Upper lobe of right lung (tissue), 1 donor: Measurements from ENCODE around the gene POC1A. TPM values are rescaled to one million over a fixed set of nuclear protein-coding genes. Genes with fewer than 3 reads are reported as not detected.

Experiments used
- ATAC-seq: fragments of 200-7000 bp; cut with Tn5 transposase; one replicate; pipeline ENCODE4 v1.9.1; 2020; ENCODE audit warnings: mild to moderate bottlenecking, moderate library complexity
- DNase-seq: peaks from one replicate; pipeline ENCODE4 v3.0.0-alpha.2; 2020
- H3K27ac ChIP-seq: fragments of 200-600 bp; one replicate; pipeline ENCODE4 v1.8.0; 2022
- H3K27me3 ChIP-seq: fragments of 200-600 bp; one replicate; pipeline ENCODE4 v1.8.0; 2022; ENCODE audit warnings: mild to moderate bottlenecking
- H3K36me3 ChIP-seq: fragments of 200-600 bp; one replicate; pipeline ENCODE4 v1.8.0; 2022
- H3K4me1 ChIP-seq: fragments of 200-600 bp; one replicate; pipeline ENCODE4 v1.8.0; 2022
- H3K4me3 ChIP-seq: fragments of 200-600 bp; one replicate; pipeline ENCODE4 v1.8.0; 2022; ENCODE audit warnings: mild to moderate bottlenecking
- H3K9me3 ChIP-seq: fragments of 200-600 bp; one replicate; pipeline ENCODE4 v1.8.0; 2022
- CTCF ChIP-seq: fragments of 200-600 bp; IDR thresholded peaks from one replicate; pipeline ENCODE4 v1.8.0; 2022; ENCODE audit warnings: antibody characterized with exemption
- intact Hi-C: fragments of 100-400 bp; cut with DNase I; formaldehyde crosslinking; loops from one replicate; pipeline ENCODE4 v1.11.0; 2022
- total RNA-seq: library from RNA; stranded (reverse); fragmentation: NEBNext Ultra II Directional; extraction: Animal tissue kit (Norgen Biotek cat#: 25700); gene quantifications from one replicate; pipeline ENCODE4 v1.2.1, GENCODE V29; 2021
- donor health status: DM: no; HTN: yes; CAD: no; lungs with severe emphysema.

The POC1A gene
- total RNA-seq, 1 donor from 2014 or later = 2.5 TPM

GRCh38 chr3:52072471-52072870 lies 81.8 kb downstream of the POC1A start:
- intact Hi-C loops = no loop called here
- TF ChIP-seq CTCF = no peak
- H3K4me1 ChIP-seq = peaks cover 36% of the 10 kb centered on the region
- H3K27me3 ChIP-seq = no peaks in the 10 kb centered on the region
- no peaks in the 10 kb centered on the region for H3K36me3 ChIP-seq
- no peak for DNase-seq
- H3K4me3 ChIP-seq = no peak overlapping the region
- no peak overlapping the region for H3K27ac ChIP-seq
- no peak for ATAC-seq
- H3K9me3 ChIP-seq = no peaks in the 10 kb centered on the region

- no peaks in the 10 kb centered on the region for H3K36me3 ChIP-seq
- H3K27ac ChIP-seq = peak overlapping the region; percentile 75
- no peak for TF ChIP-seq CTCF
- peaks cover 31% of the 10 kb centered on the region for H3K4me1 ChIP-seq
- H3K9me3 ChIP-seq = no peaks in the 10 kb centered on the region
- peak; percentile 57 for ATAC-seq
- DNase-seq = peak; percentile 82
- intact Hi-C loops = no loop called here
- no peaks in the 10 kb centered on the region for H3K27me3 ChIP-seq
- no peak overlapping the region for H3K4me3 ChIP-seq
These were observed 82.2 kb downstream of the POC1A start for GRCh38 chr3:52072020-52072419.

GRCh38 chr3:52070724-52071621 lies 83.2 kb downstream of the POC1A start:
- Histone ChIP-seq H3K36me3 (no peaks in the 10 kb centered on the region), H3K27me3 (no peaks in the 10 kb centered on the region), H3K9me3 (no peaks in the 10 kb centered on the region), H3K27ac (peak overlapping the region; percentile 75), H3K4me3 (no peak overlapping the region), H3K4me1 (peaks cover 28% of the 10 kb centered on the region)
- no peak for TF ChIP-seq CTCF
- intact Hi-C loops = no loop called here
- DNase-seq (peak; percentile 79), ATAC-seq (peak; percentile 73)

- no peak for ATAC-seq
- intact Hi-C loops = no loop called here
- TF ChIP-seq CTCF = no peak
- Histone ChIP-seq H3K4me3 (no peak overlapping the region), H3K27ac (peak overlapping the region; percentile 75), H3K27me3 (no peaks in the 10 kb centered on the region), H3K9me3 (no peaks in the 10 kb centered on the region), H3K36me3 (no peaks in the 10 kb centered on the region), H3K4me1 (peaks cover 28% of the 10 kb centered on the region)
- no peak for DNase-seq
These were observed 84.4 kb downstream of the POC1A start for GRCh38 chr3:52069855-52070254.

- TF ChIP-seq CTCF = no peak
- H3K27ac ChIP-seq = no peak overlapping the region
- no peak for DNase-seq
These were observed 85.1 kb downstream of the POC1A start for GRCh38 chr3:52069135-52069534.

More at GRCh38 chr3:52069135-52069534, 85.1 kb downstream of the POC1A start:
- H3K27me3 ChIP-seq = no peaks in the 10 kb centered on the region
- no peak overlapping the region for H3K4me3 ChIP-seq
- H3K36me3 ChIP-seq = no peaks in the 10 kb centered on the region
- peaks cover 28% of the 10 kb centered on the region for H3K4me1 ChIP-seq
- ATAC-seq = no peak
- intact Hi-C loops = no loop called here
- no peaks in the 10 kb centered on the region for H3K9me3 ChIP-seq
